HG03460 (cell line): ENCODE data around the gene CAMSAP1.
"Not testable (repeated sequence)": the region's sequence is repeated elsewhere in the genome, so short reads cannot be mapped to it uniquely, and the experiment has no call there.

ENCODE experiments used
- ATAC-seq: cut with Tn5 transposase; IDR thresholded peaks from one replicate; pipeline ENCODE4 v1.9.1; 2021; ENCODE audit not compliant: unreplicated experiment

CAMSAP1 gene

GRCh38 chr9:135907431-135908092 lies at the start of gene CAMSAP1:
Gene CAMSAP1, minus strand, starts transcription at chr9:135907546. Its CDS starts 387 bp downstream, at chr9:135907159.
- peak; percentile 67 for ATAC-seq

GRCh38 chr9:135956802-135957174 lies 49.4 kb upstream of the CAMSAP1 start:
- no peak for ATAC-seq

- ATAC-seq: no peak
Observed at GRCh38 chr9:135955934-135956801, 48.8 kb upstream of the CAMSAP1 start.

- no peak for ATAC-seq
Observed at GRCh38 chr9:135952664-135953206, 45.4 kb upstream of the CAMSAP1 start.

GRCh38 chr9:135951889-135952663 lies 44.7 kb upstream of the CAMSAP1 start:
- ATAC-seq: no peak

- ATAC-seq: not testable (repeated sequence)
Observed at GRCh38 chr9:135951310-135951709, 44.0 kb upstream of the CAMSAP1 start.

GRCh38 chr9:135950841-135951240 lies 43.5 kb upstream of the CAMSAP1 start:
- not testable (repeated sequence) for ATAC-seq

- no peak for ATAC-seq
Observed at GRCh38 chr9:135950135-135950682, 42.9 kb upstream of the CAMSAP1 start.

GRCh38 chr9:135949501-135950134 lies 42.3 kb upstream of the CAMSAP1 start:
- ATAC-seq: no peak

GRCh38 chr9:135948968-135949367 lies 41.6 kb upstream of the CAMSAP1 start:
- no peak for ATAC-seq

- ATAC-seq: no peak
Observed at GRCh38 chr9:135948446-135948845, 41.1 kb upstream of the CAMSAP1 start.

GRCh38 chr9:135947582-135947981 lies 40.2 kb upstream of the CAMSAP1 start:
- ATAC-seq: no peak

GRCh38 chr9:135947105-135947504 lies 39.8 kb upstream of the CAMSAP1 start:
- not testable (repeated sequence) for ATAC-seq

- ATAC-seq: no peak
Observed at GRCh38 chr9:135946392-135946994, 39.1 kb upstream of the CAMSAP1 start.

- no peak for ATAC-seq
Observed at GRCh38 chr9:135945969-135946368, 38.6 kb upstream of the CAMSAP1 start.

GRCh38 chr9:135944444-135945252 lies 37.3 kb upstream of the CAMSAP1 start:
- ATAC-seq: no peak

- not testable (repeated sequence) for ATAC-seq
Observed at GRCh38 chr9:135943604-135944003, 36.3 kb upstream of the CAMSAP1 start.

- ATAC-seq: no peak
Observed at GRCh38 chr9:135941288-135941995, 34.1 kb upstream of the CAMSAP1 start.
